ENCODE results near the gene VPS52.

- TF ChIP-seq CTCF (IDR thresholded peaks at IDR 0.05) (no peak), EZH2 (IDR thresholded peaks at IDR 0.05; ENCODE audit: borderline replicate concordance, insufficient read depth, low read depth, low read length, poor library complexity, severe bottlenecking) (no peak)
Measured at GRCh38 chr6:33251395-33252012, 20.2 kb downstream of the VPS52 start.

All from B cell (primary cell).